HG03159 (cell line): ENCODE measurements around the gene SPDEF.

ENCODE experiments used
- ATAC-seq: cut with Tn5 transposase; IDR thresholded peaks from one replicate; pipeline ENCODE4 v1.9.1; 2021; ENCODE audit warnings: mild to moderate bottlenecking, moderate library complexity; ENCODE audit not compliant: unreplicated experiment

The SPDEF gene

DNA sequence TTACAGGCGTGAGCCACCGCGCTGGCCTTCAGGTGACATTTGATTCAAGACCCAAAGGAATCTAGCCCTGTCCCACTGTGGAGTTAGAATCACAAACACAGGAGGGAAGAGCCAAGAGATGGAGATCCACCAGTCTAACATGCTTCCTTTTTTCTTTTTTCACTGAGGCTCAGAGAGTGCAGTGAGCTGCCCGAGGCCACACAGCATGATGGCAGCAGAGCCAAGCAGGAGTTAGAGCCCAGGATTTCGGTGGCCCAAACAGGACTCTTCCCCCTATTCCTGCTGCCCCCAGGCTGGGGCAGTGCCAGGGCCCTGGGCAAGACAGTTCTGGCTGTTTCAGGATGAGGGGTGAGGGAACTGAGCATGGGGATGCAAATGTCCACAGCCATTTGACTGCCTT is 8.1 kb upstream of the SPDEF start:
- ATAC-seq: no peak

- ATAC-seq: no peak
These were observed 7.4 kb upstream of the SPDEF start for GRCh38 chr6:34563513-34563870.

DNA sequence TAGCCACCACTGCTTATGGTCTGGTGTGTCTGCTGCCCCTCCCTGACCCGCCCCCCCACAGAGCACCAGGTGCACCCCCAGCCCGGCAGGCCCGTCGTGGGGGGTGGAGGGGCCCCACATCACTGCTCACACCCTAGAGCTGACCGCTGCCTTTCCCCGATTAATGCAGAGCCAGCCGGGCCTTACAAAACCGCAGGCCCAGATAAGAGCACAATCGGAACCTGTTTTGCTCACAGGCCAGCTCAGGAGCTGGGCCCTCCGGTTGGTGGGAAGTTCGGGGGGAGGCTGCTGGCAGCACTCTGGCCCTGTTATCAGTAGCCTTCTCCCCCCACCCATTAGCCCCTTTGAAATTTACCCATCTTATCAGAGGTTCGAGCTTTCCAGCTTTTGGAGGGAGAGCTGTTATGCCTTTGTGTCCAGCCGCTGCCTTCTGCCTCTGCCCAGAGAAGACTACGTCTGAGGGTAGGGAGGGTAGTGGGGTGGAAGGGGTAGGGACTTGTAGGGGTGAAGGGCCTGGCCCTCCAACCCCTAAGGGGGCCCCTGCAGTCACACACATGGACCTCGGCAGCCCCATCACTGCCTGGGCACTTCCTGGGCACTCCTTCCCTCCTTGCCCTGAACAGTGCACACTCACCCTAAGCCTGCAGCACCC is 6.9 kb upstream of the SPDEF start:
- ATAC-seq: no peak

DNA sequence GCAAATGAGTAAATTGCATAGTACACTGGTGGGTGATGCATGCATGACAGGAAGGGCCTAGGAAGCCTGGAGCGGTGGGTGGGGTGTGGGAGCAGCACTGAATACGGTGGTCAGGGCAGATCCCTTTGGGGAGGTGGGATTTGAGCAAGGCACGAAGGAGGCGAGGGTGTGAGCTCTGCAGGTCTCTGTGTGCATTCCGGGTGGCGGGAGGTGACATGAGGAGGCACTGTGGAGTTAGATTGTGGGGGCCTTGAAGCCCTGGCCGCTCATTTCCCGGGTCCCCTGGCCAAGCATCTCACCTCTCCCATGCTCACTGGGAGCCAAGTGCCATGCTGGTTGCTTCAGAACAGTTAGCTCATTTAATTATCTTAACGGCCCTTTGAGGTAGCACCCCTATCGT is 6.2 kb upstream of the SPDEF start:
- ATAC-seq: no peak

DNA sequence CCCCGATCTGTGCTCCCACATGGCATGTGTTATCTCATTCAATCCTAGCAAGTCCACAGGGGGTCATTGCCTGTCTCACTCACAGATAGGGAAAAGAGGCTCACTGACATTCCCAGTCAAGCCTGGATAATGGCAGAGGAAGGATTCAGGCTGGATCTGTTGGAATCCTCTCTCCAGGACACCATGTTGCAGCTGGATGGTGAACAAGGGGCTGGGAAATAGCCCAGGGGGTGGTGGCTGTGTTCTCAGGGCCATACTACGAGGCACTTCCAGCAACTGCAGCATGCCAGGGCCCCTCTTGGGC is 5.0 kb upstream of the SPDEF start:
- no peak for ATAC-seq

DNA sequence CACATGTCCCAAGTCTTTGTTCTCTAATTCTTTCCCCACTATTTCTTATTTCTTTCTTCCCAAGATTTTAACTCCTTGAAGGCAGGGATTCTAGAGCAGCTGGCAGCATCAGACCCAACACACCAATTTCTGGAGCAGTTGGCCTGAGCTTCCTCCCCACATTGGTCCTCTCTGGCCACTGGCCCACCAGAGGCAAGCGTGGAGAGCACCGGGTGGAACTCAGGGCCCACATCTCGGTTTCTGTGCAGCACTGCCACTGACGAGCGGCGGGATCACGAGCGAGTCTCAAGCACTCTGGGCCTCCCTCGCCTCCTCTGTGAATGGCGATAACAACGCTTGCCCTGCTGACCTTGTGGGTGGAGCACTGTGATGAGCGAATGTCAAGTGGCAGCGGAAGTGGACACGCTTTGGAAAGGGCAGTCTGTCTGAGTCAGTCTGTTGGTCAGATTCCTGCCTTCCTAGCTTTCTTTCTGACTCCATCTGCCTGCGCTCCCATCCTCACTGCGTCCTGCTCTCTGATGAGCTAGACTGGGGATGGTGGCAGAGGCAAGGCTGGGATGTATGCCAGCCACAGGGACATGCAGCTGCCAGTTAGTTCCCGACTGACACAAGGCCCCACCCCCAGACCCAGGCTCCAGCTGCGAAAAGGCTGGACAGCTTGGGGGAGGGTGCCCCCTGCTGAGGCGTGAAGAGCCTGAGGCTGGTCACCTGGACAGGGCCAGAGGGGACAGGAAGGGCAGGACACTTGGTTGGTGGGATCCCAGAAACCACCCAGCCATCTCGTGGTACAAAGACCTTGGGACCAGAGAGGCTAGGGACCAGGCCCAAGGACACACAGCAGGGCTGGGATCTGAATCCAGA is 4.5 kb upstream of the SPDEF start:
- ATAC-seq: no peak

DNA sequence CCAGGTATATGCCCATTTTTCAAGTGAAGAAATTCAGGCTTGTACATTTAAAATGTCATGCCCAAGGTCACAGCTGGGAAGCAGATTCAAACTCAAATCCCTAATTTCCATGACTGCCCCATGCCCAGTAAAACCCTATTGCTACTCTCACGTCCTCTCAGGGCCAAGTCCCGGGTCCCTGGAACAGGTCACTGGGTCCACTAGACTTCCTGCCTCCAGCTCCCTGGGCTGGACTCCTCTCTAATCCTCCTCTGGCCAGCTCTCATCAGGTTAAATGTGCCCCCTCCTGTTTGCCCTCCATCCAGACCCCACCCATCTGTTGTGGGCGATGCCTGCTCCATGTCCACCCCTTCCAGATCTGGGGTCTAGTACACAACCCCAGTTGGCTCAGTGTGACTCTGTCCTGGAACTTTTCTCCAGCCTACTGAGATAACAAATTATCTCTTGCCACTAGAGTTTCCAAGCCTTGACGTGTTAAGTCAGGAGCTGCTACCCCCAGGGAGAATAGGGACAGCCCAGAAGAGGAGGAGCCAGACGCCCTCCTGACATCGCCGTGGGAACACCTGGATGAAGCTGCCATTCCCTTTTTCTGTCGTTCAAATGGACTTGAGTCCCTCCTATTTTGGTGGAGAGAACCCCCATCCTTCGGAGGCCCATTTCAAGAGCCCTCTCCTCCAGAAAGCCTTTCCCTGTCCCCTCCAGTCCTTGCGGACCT is 3.7 kb upstream of the SPDEF start:
- ATAC-seq: no peak

DNA sequence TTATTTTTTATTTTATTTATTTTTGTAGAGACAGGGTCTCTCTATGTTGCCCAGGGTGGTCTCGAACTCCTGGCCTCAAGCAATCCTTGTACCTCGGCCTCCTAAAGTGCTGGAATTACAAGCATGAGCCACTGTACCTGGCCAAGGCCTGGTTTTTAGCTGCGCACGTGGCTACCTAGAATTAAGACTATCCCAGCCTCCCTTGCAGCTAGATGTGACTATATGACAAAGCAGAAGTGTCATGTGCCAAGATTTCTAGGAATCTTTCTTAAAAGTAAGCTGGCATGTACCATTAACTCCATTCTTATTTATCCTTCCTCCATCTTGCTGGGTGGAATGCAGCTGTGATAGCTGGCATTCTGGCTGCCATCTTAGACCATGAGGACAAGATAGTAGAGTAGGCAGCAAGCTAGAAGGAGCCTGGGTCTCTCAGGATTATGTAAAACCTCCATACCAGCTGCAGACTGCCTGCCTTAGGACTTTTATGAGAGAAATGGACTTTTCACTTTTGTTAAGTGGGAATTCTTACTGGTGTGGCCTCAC is 2.1 kb upstream of the SPDEF start:
- no peak for ATAC-seq

DNA sequence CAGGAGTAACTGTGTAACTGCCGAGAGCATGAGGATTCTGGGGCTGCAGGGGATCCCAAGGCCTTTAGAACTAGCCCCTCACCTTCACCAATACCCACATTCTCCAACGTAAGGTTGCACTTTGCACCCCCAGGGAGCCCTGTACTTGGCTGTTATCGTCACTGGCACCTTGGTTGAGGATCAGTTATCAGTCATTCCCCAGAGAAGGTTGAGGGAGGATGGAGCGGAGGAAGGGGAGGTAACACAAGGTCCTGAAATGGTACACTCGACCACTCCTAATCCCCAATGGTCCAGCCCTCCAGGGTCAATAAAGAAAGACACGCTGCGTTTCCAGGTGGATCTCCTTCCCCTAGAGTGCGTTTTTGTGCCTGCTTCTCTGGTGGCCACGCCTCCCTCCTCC is 1.1 kb upstream of the SPDEF start:
- no peak for ATAC-seq

GRCh38 chr6:34556493-34556892 is 364 bp upstream of the SPDEF start:
- ATAC-seq: no peak

- no peak for ATAC-seq
These were observed 801 bp downstream of the SPDEF start for GRCh38 chr6:34555328-34555727.

- ATAC-seq: no peak
These were observed 1.2 kb downstream of the SPDEF start for GRCh38 chr6:34555007-34555322.

DNA sequence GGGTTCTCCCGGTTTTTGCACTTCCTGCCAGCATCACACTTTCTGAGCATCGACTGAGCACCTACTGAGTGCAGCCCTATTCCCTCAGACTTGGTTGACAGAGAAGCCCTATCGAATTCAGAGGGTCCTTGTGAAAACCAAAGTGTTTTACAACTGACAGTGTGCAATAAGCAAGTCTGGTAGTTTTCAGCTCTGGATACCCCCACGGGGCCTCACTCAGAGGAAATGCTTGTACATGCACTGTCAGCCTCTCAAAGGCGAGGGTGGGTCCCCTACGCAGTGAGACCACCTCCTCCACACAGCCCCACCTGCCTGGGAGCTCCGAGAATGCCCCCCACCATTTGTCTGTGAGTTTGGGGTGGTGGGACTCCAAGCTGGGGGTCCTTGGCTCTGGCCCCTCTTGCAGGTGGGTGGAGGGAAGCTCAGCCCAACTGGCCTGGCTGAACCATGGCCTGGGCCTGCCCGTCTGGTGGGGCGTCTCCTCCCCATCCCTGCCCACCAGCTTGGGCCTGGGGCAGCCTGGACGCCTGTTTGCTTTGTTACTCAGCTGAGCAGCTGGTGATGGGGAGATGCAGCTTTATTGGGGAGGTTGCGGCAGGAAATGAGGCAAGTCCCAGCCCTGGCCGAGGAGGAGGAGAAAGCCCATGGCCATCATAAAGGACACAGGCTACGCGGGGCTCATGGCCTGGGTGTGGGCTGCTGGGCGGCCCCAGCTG is 1.7 kb downstream of the SPDEF start:
- no peak for ATAC-seq

DNA sequence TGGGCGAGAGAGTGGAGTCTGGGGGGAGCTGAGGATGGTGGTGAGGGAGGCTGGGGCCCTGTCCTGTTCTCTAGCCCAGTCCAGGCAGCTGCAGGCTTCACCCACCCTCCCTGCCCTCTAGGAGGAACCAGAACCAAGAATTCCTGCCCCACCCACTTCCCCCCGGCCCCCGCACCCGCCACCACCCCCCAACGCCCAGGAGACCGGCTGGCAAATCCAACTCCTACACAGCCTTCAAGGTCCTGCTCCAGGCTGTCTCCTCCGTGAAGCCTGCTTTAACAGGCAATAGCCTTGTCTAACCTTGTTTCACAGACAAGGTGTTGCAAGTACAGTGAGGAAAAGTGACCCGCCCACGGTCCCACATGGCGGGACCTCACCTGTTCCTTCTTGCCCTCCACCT is 2.4 kb downstream of the SPDEF start:
- no peak for ATAC-seq

DNA sequence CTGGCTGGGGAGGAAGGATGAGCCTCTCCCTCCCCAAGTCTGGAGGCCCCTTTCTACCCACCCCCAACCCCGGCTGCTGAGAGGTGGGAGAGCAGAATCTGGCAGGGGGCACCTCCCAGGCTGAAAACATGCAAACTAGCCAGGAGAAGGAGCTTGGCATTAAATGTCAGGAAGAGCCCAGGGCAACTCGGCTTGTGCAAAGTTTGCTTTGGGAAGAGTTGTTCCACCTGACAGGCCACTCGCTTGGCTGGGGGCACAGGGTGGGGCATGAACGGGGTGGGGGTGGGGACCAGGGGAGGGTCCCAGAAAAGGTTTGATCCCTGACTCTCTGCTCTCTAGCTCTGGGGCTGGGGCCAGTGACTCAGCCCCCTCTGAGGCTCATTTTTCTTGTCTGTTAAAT is 3.0 kb downstream of the SPDEF start:
- ATAC-seq: no peak

DNA sequence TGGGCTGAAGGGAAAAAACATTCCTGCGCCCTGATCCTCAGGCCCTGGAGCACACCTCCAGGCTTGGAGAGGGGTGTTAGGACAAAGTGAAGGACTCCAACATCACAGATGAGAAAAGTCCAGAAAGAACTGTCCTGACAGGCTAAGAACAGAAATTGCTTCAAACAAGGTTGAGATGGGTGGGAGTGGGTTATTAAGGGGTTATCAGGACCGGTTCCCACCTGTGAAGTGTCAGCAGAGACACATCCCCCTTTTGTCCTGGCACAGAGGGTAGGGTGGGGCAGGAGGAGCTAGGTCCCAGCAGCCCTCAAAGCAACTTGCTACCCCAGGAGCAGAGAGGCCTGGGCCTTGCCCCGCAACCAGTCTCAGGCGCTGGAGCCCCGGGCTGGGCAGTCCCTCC is 3.5 kb downstream of the SPDEF start:
- no peak for ATAC-seq

DNA sequence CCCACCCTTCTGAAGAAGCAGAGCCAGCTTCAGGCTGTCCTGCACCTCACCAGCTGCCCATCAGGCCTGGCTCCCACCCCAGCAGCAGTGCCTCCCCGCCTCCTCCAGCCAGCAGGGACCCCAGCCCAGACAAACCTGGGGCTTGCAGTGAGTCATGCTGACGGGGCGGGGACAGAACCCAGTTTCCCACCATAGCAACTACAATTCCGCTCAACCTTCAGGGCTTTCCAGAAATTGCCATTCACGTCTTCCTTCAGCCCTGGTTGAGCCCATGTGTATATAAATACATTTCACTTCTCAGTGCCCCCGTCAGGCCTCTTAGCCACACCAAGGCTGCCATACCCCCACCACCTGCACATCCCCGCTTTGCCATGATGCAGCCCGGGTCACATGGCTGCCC is 4.4 kb downstream of the SPDEF start:
- ATAC-seq: no peak

- ATAC-seq: no peak
These were observed 6.3 kb downstream of the SPDEF start for GRCh38 chr6:34549804-34550202.

DNA sequence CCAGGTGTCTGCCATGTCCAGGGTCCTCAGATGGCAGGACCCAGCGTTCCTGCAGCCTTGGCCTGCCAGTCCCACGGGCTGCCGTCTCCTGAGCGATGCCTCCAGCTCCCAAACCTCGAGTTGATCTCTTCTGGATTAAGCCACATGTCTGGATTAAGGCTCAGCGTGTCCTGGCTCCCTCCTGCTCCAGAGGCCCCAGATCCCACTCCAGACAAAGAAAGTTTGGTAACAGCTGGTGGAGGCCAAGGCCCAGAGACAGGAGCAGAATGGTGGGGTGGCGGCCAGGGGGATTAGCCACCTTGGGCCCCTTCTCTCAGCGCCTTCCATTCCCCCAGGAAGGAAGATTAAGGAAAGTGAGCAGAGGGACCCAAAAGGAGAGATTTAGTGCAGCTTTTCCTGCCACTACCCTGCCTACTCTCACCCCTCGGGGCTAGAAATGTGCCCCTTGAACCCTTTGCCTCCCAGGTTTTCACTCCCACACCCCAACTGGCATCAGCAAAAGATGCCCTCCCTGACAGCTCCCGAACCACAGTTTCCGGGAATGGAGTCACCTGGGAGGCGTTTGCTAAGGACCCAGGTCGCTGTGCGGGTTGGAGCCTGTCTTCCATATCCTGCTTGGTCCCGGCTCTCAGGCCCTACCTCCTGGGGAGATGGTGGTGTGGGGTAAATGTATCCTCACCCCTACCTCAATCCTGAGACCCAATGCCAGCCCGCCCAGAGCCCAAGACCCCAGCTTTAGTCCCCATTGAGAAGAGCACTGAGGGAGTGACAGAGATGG is 6.9 kb downstream of the SPDEF start:
- ATAC-seq: no peak

DNA sequence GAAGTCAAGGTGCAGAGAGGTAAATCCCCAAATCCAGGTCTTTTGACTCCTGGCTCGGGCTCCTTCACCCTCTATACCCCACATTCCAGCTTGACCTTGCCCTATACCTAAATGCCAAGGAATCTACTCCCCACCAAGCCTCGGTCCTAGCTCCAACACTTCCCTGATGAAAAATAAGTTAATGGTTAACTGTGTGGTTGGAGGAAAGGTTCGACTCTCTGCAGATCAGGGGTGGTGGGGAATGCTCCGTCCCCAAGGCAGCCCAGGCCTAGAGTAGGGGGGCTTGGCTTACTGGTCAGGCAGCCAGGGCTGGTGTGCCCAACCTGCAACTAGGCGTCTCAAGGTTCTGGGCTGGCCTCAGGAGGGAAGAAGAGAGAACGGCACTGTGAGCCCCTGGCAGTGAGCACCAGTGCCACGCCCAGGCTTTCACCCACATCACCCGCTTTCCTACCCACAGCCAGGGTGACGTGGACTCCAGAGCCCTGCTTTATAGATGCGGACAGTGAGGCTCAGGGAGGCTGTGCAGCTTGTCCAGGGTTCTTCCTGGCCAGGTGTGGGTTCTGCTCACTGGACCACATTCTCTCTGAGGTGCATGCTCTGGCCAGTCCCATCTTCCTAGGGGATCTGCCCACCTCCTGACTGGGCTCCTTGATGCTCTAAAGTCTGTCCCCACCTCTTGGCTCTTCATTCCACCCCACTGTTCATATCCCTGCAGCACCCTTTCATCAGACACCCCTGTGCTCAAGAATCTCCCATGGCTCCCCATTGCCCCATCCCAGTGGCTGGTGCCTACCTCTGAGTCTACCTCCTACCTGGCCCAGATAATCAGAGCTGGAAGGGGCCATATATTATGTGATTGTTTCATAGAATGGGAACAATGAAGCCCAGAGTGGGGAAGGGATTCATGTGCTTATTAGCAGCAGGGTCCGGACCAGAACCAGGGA is 8.2 kb downstream of the SPDEF start:
- ATAC-seq: no peak
